Caco-2 (cell line): Measurements from ENCODE around the gene ACIN1. TPM values are rescaled to one million over a fixed set of nuclear protein-coding genes. Genes with fewer than 3 reads are reported as not detected.

Source experiments
- BruUV-seq: library from RNA; stranded (reverse); fragments of 400-500 nt; replicated peaks from 2 replicates; lab custom pipeline; 2021; lab: Mats Ljungman, UMichigan
- CTCF ChIA-PET: fragments of 300-600 bp; sonication (Branson Sonifier 250); formaldehyde crosslinking; loops from one replicate; lab custom pipeline; 2022; ENCODE audit warnings: antibody characterized with exemption; lab: Charles Lee
- POLR2A ChIA-PET: fragments of 300-600 bp; sonication (Branson Sonifier 250); formaldehyde crosslinking; loops from one replicate; lab custom pipeline; 2022; ENCODE audit warnings: antibody characterized with exemption; lab: Charles Lee
- DNase-seq, 2 experiments: peaks; one replicate each; pipeline versions ENCODE4 v3.0.0 to v3.0.0-alpha.2; 2020 to 2022
- H3K27me3 ChIP-seq: replicated peaks from 2 replicates; pipeline ENCODE4 v1.6.0; 2011; ENCODE audit warnings: low read length; ENCODE audit not compliant: control insufficient read depth, insufficient read depth
- H3K36me3 ChIP-seq: 2 replicates; pipeline ENCODE4 v1.5.1; 2011; ENCODE audit warnings: low read length; ENCODE audit not compliant: control insufficient read depth, insufficient read depth
- H3K4me1 ChIP-seq: fragments of 250-450 bp; sonication (Bioruptor Pico); 2 replicates; pipeline ENCODE4 v1.5.1; 2020; ENCODE audit warnings: mild to moderate bottlenecking
- H3K4me3 ChIP-seq: 2 replicates; pipeline ENCODE4 v1.5.1; 2011; ENCODE audit warnings: low read depth, mild to moderate bottlenecking, control low read depth, low read length
- H3K9me3 ChIP-seq: fragments of 250-450 bp; sonication (Bioruptor Pico); 2 replicates; pipeline ENCODE4 v1.5.1; 2020; ENCODE audit warnings: mild to moderate bottlenecking, moderate library complexity
- H3K27ac Mint-ChIP-seq: one replicate; pipeline ENCODE4 v1.8.0; 2022; ENCODE audit warnings: mixed read lengths; ENCODE audit not compliant: unreplicated experiment
- H3K27me3 Mint-ChIP-seq: one replicate; pipeline ENCODE4 v1.8.0; 2022; ENCODE audit warnings: mixed read lengths; ENCODE audit not compliant: insufficient read depth, unreplicated experiment
- H3K36me3 Mint-ChIP-seq: one replicate; pipeline ENCODE4 v1.8.0; 2022; ENCODE audit warnings: mild to moderate bottlenecking, mixed read lengths; ENCODE audit not compliant: insufficient read depth, unreplicated experiment
- H3K4me1 Mint-ChIP-seq: one replicate; pipeline ENCODE4 v1.8.0; 2022; ENCODE audit warnings: low read depth, mixed read lengths; ENCODE audit not compliant: unreplicated experiment
- H3K4me3 Mint-ChIP-seq: one replicate; pipeline ENCODE4 v1.8.0; 2022; ENCODE audit warnings: mild to moderate bottlenecking, moderate library complexity, mixed read lengths; ENCODE audit not compliant: unreplicated experiment
- H3K9me3 Mint-ChIP-seq: one replicate; pipeline ENCODE4 v1.8.0; 2022; ENCODE audit warnings: mixed read lengths; ENCODE audit not compliant: unreplicated experiment
- intact Hi-C: fragments of 100-400 bp; cut with micrococcal nuclease; formaldehyde crosslinking; loops from one replicate; pipeline ENCODE4 v1.10.0; 2022; ENCODE audit not compliant: unreplicated experiment
- total RNA-seq: library from RNA; stranded (reverse); gene quantifications from 2 replicates; pipeline ENCODE4 v1.2.3, GENCODE V29; 2022
- TF ChIP-seq, protein P1 (sequence below), 2 experiments: fragments of 200-600 bp in 1 of 2; IDR thresholded peaks; 1 replicate in 1 of 2; 2 replicates in 1 of 2; pipeline versions ENCODE4 v1.5.1 to v1.8.0; 2011 to 2022; ENCODE audit warnings: antibody characterized with exemption in 1 of 2, control low read depth in 1 of 2, inconsistent platforms in 1 of 2, low read depth in 1 of 2, low read length in 1 of 2, mild to moderate bottlenecking in 1 of 2, moderate library complexity in 1 of 2; ENCODE audit not compliant: insufficient read depth in 1 of 2, severe bottlenecking in 1 of 2, unreplicated experiment in 1 of 2

The ACIN1 gene
- total RNA-seq, 1 experiment from 2014 or later = 193 TPM

- Histone ChIP-seq H3K27me3 (no peaks in the 10 kb centered on the region), H3K4me3 (no peak overlapping the region), H3K4me1 (peaks cover 5% of the 10 kb centered on the region; the same call in 1 of the 2 replicates), H3K9me3 (no peaks in the 10 kb centered on the region), H3K36me3 (no peaks in the 10 kb centered on the region)
- Mint-ChIP-seq H3K4me1 (peaks cover 20% of the 10 kb centered on the region), H3K36me3 (peaks cover 25% of the 10 kb centered on the region), H3K27me3 (no peaks in the 10 kb centered on the region), H3K4me3 (no peak overlapping the region), H3K9me3 (no peaks in the 10 kb centered on the region), H3K27ac (no peak overlapping the region)
- intact Hi-C loops = no loop called here
- no peak for DNase-seq
- BruUV-seq = no TSS peak
- ChIA-PET CTCF (interaction anchor here (0.7 to 3.5 kb wide), 4 partner anchors 23 to 286 kb away, joined by 3 to 18 read pairs (median 4); no protein-coding TSS in a partner anchor), POLR2A (interaction anchor here (0.6 kb wide), 1 partner anchor 146 kb away, joined by 4 read pairs; no protein-coding TSS in a partner anchor)
- TF ChIP-seq, protein P1, sequence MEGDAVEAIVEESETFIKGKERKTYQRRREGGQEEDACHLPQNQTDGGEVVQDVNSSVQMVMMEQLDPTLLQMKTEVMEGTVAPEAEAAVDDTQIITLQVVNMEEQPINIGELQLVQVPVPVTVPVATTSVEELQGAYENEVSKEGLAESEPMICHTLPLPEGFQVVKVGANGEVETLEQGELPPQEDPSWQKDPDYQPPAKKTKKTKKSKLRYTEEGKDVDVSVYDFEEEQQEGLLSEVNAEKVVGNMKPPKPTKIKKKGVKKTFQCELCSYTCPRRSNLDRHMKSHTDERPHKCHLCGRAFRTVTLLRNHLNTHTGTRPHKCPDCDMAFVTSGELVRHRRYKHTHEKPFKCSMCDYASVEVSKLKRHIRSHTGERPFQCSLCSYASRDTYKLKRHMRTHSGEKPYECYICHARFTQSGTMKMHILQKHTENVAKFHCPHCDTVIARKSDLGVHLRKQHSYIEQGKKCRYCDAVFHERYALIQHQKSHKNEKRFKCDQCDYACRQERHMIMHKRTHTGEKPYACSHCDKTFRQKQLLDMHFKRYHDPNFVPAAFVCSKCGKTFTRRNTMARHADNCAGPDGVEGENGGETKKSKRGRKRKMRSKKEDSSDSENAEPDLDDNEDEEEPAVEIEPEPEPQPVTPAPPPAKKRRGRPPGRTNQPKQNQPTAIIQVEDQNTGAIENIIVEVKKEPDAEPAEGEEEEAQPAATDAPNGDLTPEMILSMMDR (IDR thresholded peaks at IDR 0.05; ENCODE audit: insufficient read depth in 1 of 2, low read depth in 1 of 2, low read length in 1 of 2, severe bottlenecking in 1 of 2, unreplicated experiment in 1 of 2) = no peak
These were observed 4.4 kb upstream of the ACIN1 start for GRCh38 chr14:23099212-23099861.

DNA sequence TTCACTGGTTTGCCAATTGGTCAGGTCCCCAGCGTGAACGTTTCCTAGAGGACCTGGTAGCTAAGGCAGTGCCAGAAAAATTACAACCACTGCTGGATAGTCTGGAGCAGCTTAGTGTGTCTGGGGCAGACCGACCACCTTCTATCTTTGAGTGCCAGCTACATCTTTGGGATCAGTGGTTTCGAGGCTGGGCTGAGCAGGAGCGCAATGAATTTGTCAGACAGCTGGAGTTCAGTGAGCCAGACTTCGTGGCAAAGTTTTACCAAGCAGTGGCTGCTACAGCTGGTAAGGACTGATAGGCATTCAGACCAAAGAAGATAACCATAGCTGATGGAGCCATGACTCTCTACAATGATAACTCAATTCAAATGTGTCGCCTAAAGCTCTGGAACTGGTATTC lies 2.9 kb upstream of the ACIN1 start:
- no peak overlapping the region for H3K4me3 ChIP-seq
- H3K9me3 ChIP-seq = no peaks in the 10 kb centered on the region
- Mint-ChIP-seq H3K4me1 (peaks cover 10% of the 10 kb centered on the region), H3K36me3 (peaks cover 25% of the 10 kb centered on the region), H3K9me3 (no peaks in the 10 kb centered on the region), H3K27me3 (no peaks in the 10 kb centered on the region), H3K4me3 (no peak overlapping the region), H3K27ac (no peak overlapping the region)
- no peaks in the 10 kb centered on the region for H3K36me3 ChIP-seq
- TF ChIP-seq, protein P1 (IDR thresholded peaks at IDR 0.05; ENCODE audit: insufficient read depth in 1 of 2, low read depth in 1 of 2, low read length in 1 of 2, severe bottlenecking in 1 of 2, unreplicated experiment in 1 of 2) = no peak
- BruUV-seq = no TSS peak
- ChIA-PET POLR2A (no interaction called here), CTCF (no interaction called here)
- intact Hi-C loops = no loop called here
- no peaks in the 10 kb centered on the region for H3K27me3 ChIP-seq
- no peak for DNase-seq
- H3K4me1 ChIP-seq = peaks cover 3% of the 10 kb centered on the region; the same call in 1 of the 2 replicates

GRCh38 chr14:23095196-23096108 lies 516 bp upstream of the ACIN1 start, which contains the start of gene C14orf119:
Gene C14orf119 (plus strand): TSS chr14:23095505. CDS start chr14:23097659, 2,154 bp downstream.
- Mint-ChIP-seq H3K4me1 (peaks cover 10% of the 10 kb centered on the region), H3K4me3 (no peak within 1 kb of the TSS), H3K36me3 (peaks cover 47% of the 10 kb centered on the region), H3K9me3 (no peaks in the 10 kb centered on the region), H3K27me3 (no peaks in the 10 kb centered on the region), H3K27ac (no peak within 1 kb of the TSS)
- peaks cover 3% of the 10 kb centered on the region; the same call in 1 of the 2 replicates for H3K4me1 ChIP-seq
- peak; percentile 98 to 99 for DNase-seq
- no peaks in the 10 kb centered on the region for H3K36me3 ChIP-seq
- no peaks in the 10 kb centered on the region for H3K27me3 ChIP-seq
- peak within 1 kb of the TSS; percentile 79 for H3K4me3 ChIP-seq
- ChIA-PET POLR2A (interaction anchor here (0.6 to 2.2 kb wide), 29 partner anchors 9 to 832 kb away, joined by 3 to 23 read pairs (median 4); partner anchors contain the start of genes AJUBA, BCL2L2, CIROP and PABPN1), CTCF (interaction anchor here (0.5 to 3.3 kb wide), 20 partner anchors 8 to 754 kb away, joined by 3 to 110 read pairs (median 4); partner anchors contain the start of genes CDH24 and PABPN1)
- TF ChIP-seq, protein P1 (IDR thresholded peaks at IDR 0.05; ENCODE audit: insufficient read depth in 1 of 2, low read depth in 1 of 2, low read length in 1 of 2, severe bottlenecking in 1 of 2, unreplicated experiment in 1 of 2) = no peak
- H3K9me3 ChIP-seq = no peaks in the 10 kb centered on the region
- intact Hi-C loops = loop anchor here (1.0 to 2.0 kb wide), 2 partner anchors 17 to 25 kb away; no protein-coding TSS in a partner anchor
- TSS peak; percentile 77 for BruUV-seq
